IPS-NIHi7 (cell line): ENCODE measurements around the gene PIF1.

Source experiments
- DNase-seq: peaks from one replicate; pipeline ENCODE4 v3.0.0; 2012; ENCODE audit warnings: mixed read lengths; ENCODE audit errors: extremely low spot score

PIF1 gene

GRCh38 chr15:64825431-64826294 is at the start of gene PIF1:
TSS of gene PIF1 (minus strand) at chr15:64825647. CDS start at chr15:64824335, 1,312 bp downstream.
- peak; percentile 86 for DNase-seq

GRCh38 chr15:64870353-64870752 is 44.9 kb upstream of the PIF1 start:
- no peak for DNase-seq

- DNase-seq = no peak
These were observed 44.1 kb upstream of the PIF1 start for GRCh38 chr15:64869501-64869900.

- peak; percentile 71 for DNase-seq
These were observed 40.6 kb upstream of the PIF1 start for GRCh38 chr15:64865998-64866520.

GRCh38 chr15:64865126-64865997 is 39.9 kb upstream of the PIF1 start:
- DNase-seq = no peak

GRCh38 chr15:64864068-64864467 is 38.6 kb upstream of the PIF1 start:
- no peak for DNase-seq

GRCh38 chr15:64862408-64862807 is 37.0 kb upstream of the PIF1 start:
- no peak for DNase-seq

GRCh38 chr15:64861960-64862359 is 36.5 kb upstream of the PIF1 start:
- DNase-seq = no peak

- no peak for DNase-seq
These were observed 35.9 kb upstream of the PIF1 start for GRCh38 chr15:64861331-64861730.

GRCh38 chr15:64859226-64859625 is 33.8 kb upstream of the PIF1 start:
- no peak for DNase-seq

- no peak for DNase-seq
These were observed 32.7 kb upstream of the PIF1 start for GRCh38 chr15:64858021-64858575.

GRCh38 chr15:64857421-64857820 is 32.0 kb upstream of the PIF1 start:
- no peak for DNase-seq

- DNase-seq = no peak
These were observed 31.1 kb upstream of the PIF1 start for GRCh38 chr15:64856429-64857145.

- DNase-seq = no peak
These were observed 29.9 kb upstream of the PIF1 start for GRCh38 chr15:64855205-64855975.

- no peak for DNase-seq
These were observed 29.1 kb upstream of the PIF1 start for GRCh38 chr15:64854526-64854925.

GRCh38 chr15:64854041-64854440 is 28.6 kb upstream of the PIF1 start:
- DNase-seq = no peak

GRCh38 chr15:64851503-64851840 is 26.0 kb upstream of the PIF1 start:
- DNase-seq = peak; percentile 54

- DNase-seq = no peak
These were observed 25.5 kb upstream of the PIF1 start for GRCh38 chr15:64850778-64851502.

GRCh38 chr15:64847876-64848716 is 22.6 kb upstream of the PIF1 start:
- DNase-seq = no peak
